GM12878 (cell line): Measurements from ENCODE around the gene NIFK. TPM values are rescaled to one million over a fixed set of nuclear protein-coding genes. Genes with fewer than 3 reads are reported as not detected.

Experiments used
- ATAC-seq: fragments of 200-7000 bp; cut with Tn5 transposase; 3 replicates; pipeline ENCODE4 v1.9.1; 2020; ENCODE audit warnings: mild to moderate bottlenecking, moderate library complexity
- BruUV-seq: library from RNA; stranded (reverse); fragments of 400-500 nt; replicated peaks from 2 replicates; lab custom pipeline; 2021; lab: Mats Ljungman, UMichigan
- CTCF ChIA-PET: fragments of 300-600 bp; sonication (Branson Sonifier 250); formaldehyde crosslinking; extraction: SDS; loops from one replicate; lab custom pipeline; 2021; ENCODE audit warnings: inconsistent platforms; lab: Yijun Ruan, JAX
- POLR2A ChIA-PET: fragments of 350-600 bp; formaldehyde crosslinking; extraction: SDS; loops from one replicate; lab custom pipeline; 2021; ENCODE audit warnings: inconsistent platforms; lab: Charles Lee
- RAD21 ChIA-PET: fragments of 300-600 bp; sonication (Branson Sonifier 250); formaldehyde crosslinking; loops from one replicate; lab custom pipeline; 2023; ENCODE audit warnings: antibody characterized with exemption; ENCODE audit not compliant: unreplicated experiment; lab: Charles Lee
- SMC1A ChIA-PET: fragments of 300-600 bp; sonication (Branson Sonifier 250); formaldehyde crosslinking; loops from one replicate; lab custom pipeline; 2023; ENCODE audit not compliant: unreplicated experiment, uncharacterized antibody; lab: Charles Lee
- DNase-seq: peaks from one replicate; pipeline ENCODE4 v3.0.0-alpha.2; 2011; ENCODE audit warnings: low read depth, low spot score
- FAIRE-seq: peaks from 3 replicates; lab custom pipeline; 2011; peaks lifted over from hg19 to GRCh38; lab: Jason Lieb, UNC
- H2AFZ ChIP-seq: 2 replicates; pipeline ENCODE4 v1.6.0; 2011; ENCODE audit warnings: low read depth, low read length, control low read depth; ENCODE audit not compliant: control insufficient read depth
- H3K27ac ChIP-seq: 2 replicates; pipeline ENCODE4 v1.5.1; 2011; ENCODE audit warnings: control low read depth; ENCODE audit not compliant: control insufficient read depth, insufficient read depth
- H3K27me3 ChIP-seq, 2 experiments: replicated peaks in 1 of 2; 2 replicates each; pipeline versions ENCODE4 v1.6.0 to v1.6.1; 2011; ENCODE audit warnings: low read length in 1 of 2; ENCODE audit not compliant: control insufficient read depth in 2 of 2, insufficient read depth in 2 of 2
- H3K36me3 ChIP-seq, 2 experiments: 2 replicates each; pipeline ENCODE4 v1.5.1; 2011; ENCODE audit warnings: low read length in 1 of 2; ENCODE audit not compliant: control insufficient read depth in 2 of 2, insufficient read depth in 2 of 2
- H3K4me1 ChIP-seq: 2 replicates; pipeline ENCODE4 v1.6.1; 2011; ENCODE audit warnings: mild to moderate bottlenecking, low read length, moderate library complexity, mixed read lengths; ENCODE audit not compliant: control insufficient read depth, insufficient read depth
- H3K4me2 ChIP-seq: 2 replicates; pipeline ENCODE4 v1.6.0; 2011; ENCODE audit warnings: control low read depth; ENCODE audit not compliant: control insufficient read depth, insufficient read depth
- H3K4me3 ChIP-seq: fragments of 200-600 bp; sonication (generic); 2 replicates; pipeline ENCODE4 v1.5.1; 2016
- H3K79me2 ChIP-seq: 2 replicates; pipeline ENCODE4 v1.6.0; 2011; ENCODE audit warnings: low read length; ENCODE audit not compliant: control insufficient read depth, insufficient read depth
- H3K9ac ChIP-seq: 2 replicates; pipeline ENCODE4 v1.8.0; 2011; ENCODE audit warnings: low read length, control low read depth, mixed read lengths; ENCODE audit not compliant: control insufficient read depth, insufficient read depth
- H3K9me3 ChIP-seq: replicated peaks from 3 replicates; pipeline ENCODE4 v1.5.1; 2011; ENCODE audit warnings: mild to moderate bottlenecking, low read length; ENCODE audit not compliant: control insufficient read depth, insufficient read depth
- H4K20me1 ChIP-seq: 2 replicates; pipeline ENCODE4 v1.6.0; 2011; ENCODE audit not compliant: control insufficient read depth, insufficient read depth
- WGBS: methylation state at CpG from one replicate; pipeline ENCODE4 v1.1.6; 2016; ENCODE audit warnings: low lambda C conversion rate; ENCODE audit not compliant: insufficient replicate concordance, insufficient coverage; ENCODE audit errors: missing lambda C conversion rate; 5-methylcytosine and 5-hydroxymethylcytosine counted together
- in situ Hi-C: fragments of 300-500 bp; cut with MboI; formaldehyde crosslinking; loops from 9 replicates; pipeline ENCODE4 v1.14.3; 2018; ENCODE audit warnings: mixed read lengths
- intact Hi-C: fragments of 100-400 bp; cut with micrococcal nuclease; formaldehyde crosslinking; loops from one replicate; pipeline ENCODE4 v1.14.2; 2022; ENCODE audit not compliant: unreplicated experiment
- polyA plus RNA-seq, 11 experiments: library from polyadenylated mRNA; depleted of rRNA in 4 of 11; unstranded in 6 of 11; stranded (reverse) in 5 of 11; fragments of >200 nt; fragmentation: Nextera tagmentation in 4 of 11; fragmentation: Illumina TruSeq in 1 of 11; extraction: Ambion mirVana in 4 of 11; extraction: Trizol in 1 of 11; gene quantifications; 1 replicate in 1 of 11; 2 replicates in 10 of 11; pipeline versions ENCODE4 v1.2.1 to v1.2.3, GENCODE V29; 2011 to 2016; ENCODE audit warnings: inconsistent platforms in 2 of 11, missing spikeins in 2 of 11, low read depth in 1 of 11
- total RNA-seq, 4 experiments: library from RNA; depleted of rRNA in 3 of 4; stranded (reverse); fragments of >200 nt in 3 of 4; fragmentation: Illumina TruSeq in 1 of 4; extraction: Trizol in 1 of 4; gene quantifications; 2 replicates each; pipeline versions ENCODE4 v1.2.1 to v1.2.3, GENCODE V29; 2013 to 2021
- TF ChIP-seq, protein P1 (sequence below): fragments of 450-650 bp; IDR thresholded peaks from 2 replicates; pipeline ENCODE4 v1.6.1; 2017; ENCODE audit warnings: mild to moderate bottlenecking, moderate library complexity
- TF ChIP-seq, protein P2 (sequence below), 3 experiments: IDR thresholded peaks in 2 of 3; conservative IDR thresholded peaks in 1 of 3; 2 replicates each; pipeline ENCODE4 v1.5.1; 2011; ENCODE audit warnings: low read depth in 3 of 3, low read length in 3 of 3, mild to moderate bottlenecking in 3 of 3, control low read depth in 2 of 3, moderate library complexity in 2 of 3, inconsistent platforms in 1 of 3, mixed read lengths in 1 of 3; ENCODE audit not compliant: control insufficient read depth in 2 of 3, insufficient read depth in 1 of 3; ENCODE audit errors: extremely low read depth in 1 of 3

The NIFK gene
- total and polyA plus RNA-seq, 10 of the 15 experiments (the other 5 are each of a cell fraction or from before 2014, with no cell fraction given): 47.2 to 286 (median 157) TPM

GRCh38 chr2:121689356-121689755, 47.3 kb downstream of the NIFK start:
- BruUV-seq: no TSS peak

More at GRCh38 chr2:121689356-121689755, 47.3 kb downstream of the NIFK start:
- CTCF ChIA-PET: interaction anchor here (0.6 to 0.8 kb wide), 3 partner anchors 29 to 168 kb away, joined by 3 to 4 read pairs (median 3); no protein-coding TSS in a partner anchor
- Histone ChIP-seq H3K36me3 (no peaks in the 10 kb centered on the region), H3K79me2 (no peaks in the 10 kb centered on the region), H2AFZ (no peak overlapping the region), H3K27ac (no peak overlapping the region), H3K27me3 (no peaks in the 10 kb centered on the region), H3K4me1 (no peaks in the 10 kb centered on the region), H3K4me2 (no peak overlapping the region), H4K20me1 (no peaks in the 10 kb centered on the region), H3K9ac (no peak overlapping the region), H3K4me3 (no peak overlapping the region), H3K9me3 (no peaks in the 10 kb centered on the region; the same call in 2 of the 3 replicates)
- in situ Hi-C loops: loop anchor here (5.0 kb wide), 1 partner anchor 37 kb away; no protein-coding TSS in a partner anchor
- 91% methylated on average over 4 of the region's 4 CpGs for WGBS
- SMC1A ChIA-PET: interaction anchor here (1.0 kb wide), 1 partner anchor 188 kb away, joined by 3 read pairs; no protein-coding TSS in a partner anchor
- TF ChIP-seq, protein P1, sequence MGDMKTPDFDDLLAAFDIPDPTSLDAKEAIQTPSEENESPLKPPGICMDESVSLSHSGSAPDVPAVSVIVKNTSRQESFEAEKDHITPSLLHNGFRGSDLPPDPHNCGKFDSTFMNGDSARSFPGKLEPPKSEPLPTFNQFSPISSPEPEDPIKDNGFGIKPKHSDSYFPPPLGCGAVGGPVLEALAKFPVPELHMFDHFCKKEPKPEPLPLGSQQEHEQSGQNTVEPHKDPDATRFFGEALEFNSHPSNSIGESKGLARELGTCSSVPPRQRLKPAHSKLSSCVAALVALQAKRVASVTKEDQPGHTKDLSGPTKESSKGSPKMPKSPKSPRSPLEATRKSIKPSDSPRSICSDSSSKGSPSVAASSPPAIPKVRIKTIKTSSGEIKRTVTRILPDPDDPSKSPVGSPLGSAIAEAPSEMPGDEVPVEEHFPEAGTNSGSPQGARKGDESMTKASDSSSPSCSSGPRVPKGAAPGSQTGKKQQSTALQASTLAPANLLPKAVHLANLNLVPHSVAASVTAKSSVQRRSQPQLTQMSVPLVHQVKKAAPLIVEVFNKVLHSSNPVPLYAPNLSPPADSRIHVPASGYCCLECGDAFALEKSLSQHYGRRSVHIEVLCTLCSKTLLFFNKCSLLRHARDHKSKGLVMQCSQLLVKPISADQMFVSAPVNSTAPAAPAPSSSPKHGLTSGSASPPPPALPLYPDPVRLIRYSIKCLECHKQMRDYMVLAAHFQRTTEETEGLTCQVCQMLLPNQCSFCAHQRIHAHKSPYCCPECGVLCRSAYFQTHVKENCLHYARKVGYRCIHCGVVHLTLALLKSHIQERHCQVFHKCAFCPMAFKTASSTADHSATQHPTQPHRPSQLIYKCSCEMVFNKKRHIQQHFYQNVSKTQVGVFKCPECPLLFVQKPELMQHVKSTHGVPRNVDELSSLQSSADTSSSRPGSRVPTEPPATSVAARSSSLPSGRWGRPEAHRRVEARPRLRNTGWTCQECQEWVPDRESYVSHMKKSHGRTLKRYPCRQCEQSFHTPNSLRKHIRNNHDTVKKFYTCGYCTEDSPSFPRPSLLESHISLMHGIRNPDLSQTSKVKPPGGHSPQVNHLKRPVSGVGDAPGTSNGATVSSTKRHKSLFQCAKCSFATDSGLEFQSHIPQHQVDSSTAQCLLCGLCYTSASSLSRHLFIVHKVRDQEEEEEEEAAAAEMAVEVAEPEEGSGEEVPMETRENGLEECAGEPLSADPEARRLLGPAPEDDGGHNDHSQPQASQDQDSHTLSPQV: no peak
- TF ChIP-seq, protein P2, sequence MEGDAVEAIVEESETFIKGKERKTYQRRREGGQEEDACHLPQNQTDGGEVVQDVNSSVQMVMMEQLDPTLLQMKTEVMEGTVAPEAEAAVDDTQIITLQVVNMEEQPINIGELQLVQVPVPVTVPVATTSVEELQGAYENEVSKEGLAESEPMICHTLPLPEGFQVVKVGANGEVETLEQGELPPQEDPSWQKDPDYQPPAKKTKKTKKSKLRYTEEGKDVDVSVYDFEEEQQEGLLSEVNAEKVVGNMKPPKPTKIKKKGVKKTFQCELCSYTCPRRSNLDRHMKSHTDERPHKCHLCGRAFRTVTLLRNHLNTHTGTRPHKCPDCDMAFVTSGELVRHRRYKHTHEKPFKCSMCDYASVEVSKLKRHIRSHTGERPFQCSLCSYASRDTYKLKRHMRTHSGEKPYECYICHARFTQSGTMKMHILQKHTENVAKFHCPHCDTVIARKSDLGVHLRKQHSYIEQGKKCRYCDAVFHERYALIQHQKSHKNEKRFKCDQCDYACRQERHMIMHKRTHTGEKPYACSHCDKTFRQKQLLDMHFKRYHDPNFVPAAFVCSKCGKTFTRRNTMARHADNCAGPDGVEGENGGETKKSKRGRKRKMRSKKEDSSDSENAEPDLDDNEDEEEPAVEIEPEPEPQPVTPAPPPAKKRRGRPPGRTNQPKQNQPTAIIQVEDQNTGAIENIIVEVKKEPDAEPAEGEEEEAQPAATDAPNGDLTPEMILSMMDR (IDR thresholded peaks at IDR 0.05 in 2 of 3, conservative IDR thresholded peaks at IDR 0.05 in 1 of 3; ENCODE audit: control insufficient read depth in 2 of 3, extremely low read depth in 1 of 3, insufficient read depth in 1 of 3, low read depth in 3 of 3, low read length in 3 of 3): peak; percentile 6 to 19 (median 10); a peak in 1 of 6 replicates
- intact Hi-C loops: no loop called here
- FAIRE-seq: no peak
- DNase-seq: no peak
- POLR2A ChIA-PET: interaction anchor here (0.7 to 1.0 kb wide), 2 partner anchors 11 to 23 kb away, joined by 3 to 4 read pairs; no protein-coding TSS in a partner anchor
- RAD21 ChIA-PET: no interaction called here
- ATAC-seq: no peak
